Kidney (tissue), 14 donors: ENCODE results near the gene SEC23B. TPM values are rescaled to one million over a fixed set of nuclear protein-coding genes. Genes with fewer than 3 reads are reported as not detected.
"Not testable (repeated sequence)": the region's sequence is repeated elsewhere in the genome, so short reads cannot be mapped to it uniquely, and the experiment has no call there.

Source experiments
- DNase-seq, 5 donors: peaks; one replicate each; pipeline ENCODE4 v3.0.0-alpha.2; 2013 to 2020
- FAIRE-seq: peaks from 2 replicates; lab custom pipeline; 2012; peaks lifted over from hg19 to GRCh38; lab: Jason Lieb, UNC
- H3K27ac ChIP-seq, 2 donors: one replicate each; pipeline ENCODE4 v1.7.0; 2013; ENCODE audit warnings: low read depth in 2 of 2, low read length in 2 of 2, inconsistent platforms in 1 of 2
- H3K27me3 ChIP-seq: one replicate; pipeline ENCODE4 v1.7.1; 2013; ENCODE audit warnings: low read length, inconsistent platforms; ENCODE audit not compliant: control insufficient read depth, insufficient read depth
- H3K36me3 ChIP-seq, 3 donors: one replicate each; pipeline versions ENCODE4 v1.7.0 to v1.7.1; 2013; ENCODE audit warnings: low read length in 3 of 3, control low read depth in 1 of 3, inconsistent platforms in 1 of 3; ENCODE audit not compliant: insufficient read depth in 3 of 3, control insufficient read depth in 2 of 3
- H3K4me1 ChIP-seq, 3 donors: one replicate each; pipeline versions ENCODE4 v1.7.0 to v1.7.1; 2013; ENCODE audit warnings: low read length in 3 of 3, inconsistent platforms in 1 of 3, low read depth in 1 of 3; ENCODE audit not compliant: control insufficient read depth in 2 of 3, insufficient read depth in 2 of 3
- H3K4me3 ChIP-seq, 3 donors: one replicate each; pipeline versions ENCODE4 v1.7.0 to v1.8.1; 2013; ENCODE audit warnings: low read length in 3 of 3, control low read depth in 1 of 3, inconsistent platforms in 1 of 3
- H3K9ac ChIP-seq, 3 donors: one replicate each; pipeline versions ENCODE4 v1.7.0 to v1.7.1; 2013; ENCODE audit warnings: low read length in 3 of 3, control low read depth in 1 of 3, inconsistent platforms in 1 of 3
- H3K9me3 ChIP-seq, 3 donors: one replicate each; pipeline versions ENCODE4 v1.7.0 to v1.7.1; 2013; ENCODE audit warnings: low read length in 3 of 3, control low read depth in 1 of 3, inconsistent platforms in 1 of 3; ENCODE audit not compliant: control insufficient read depth in 2 of 3, insufficient read depth in 1 of 3
- intact Hi-C: fragments of 100-400 bp; cut with DNase I; formaldehyde crosslinking; loops from one replicate; pipeline ENCODE4 v1.11.1; 2022
- polyA plus RNA-seq: library from polyadenylated mRNA; stranded (reverse); fragments of 350-450 nt; fragmentation: Illumina TruSeq; extraction: RNeasy Lipid Tissue Mini Kit (QIAGEN cat#74804); gene quantifications from one replicate; pipeline ENCODE4 v1.2.3, GENCODE V29; 2014; ENCODE audit warnings: low read depth, low replicate concordance; ENCODE audit not compliant: insufficient read depth
- total RNA-seq: library from RNA; stranded (reverse); fragmentation: NEBNext Ultra II Directional; extraction: Animal tissue kit (Norgen Biotek cat#: 25700); gene quantifications from one replicate; pipeline ENCODE4 v1.2.1, GENCODE V29; 2021
- TF ChIP-seq, protein P1 (sequence below): IDR thresholded peaks from 3 replicates; pipeline ENCODE4 v1.5.1; 2012; ENCODE audit warnings: mild to moderate bottlenecking, moderate library complexity, borderline replicate concordance; ENCODE audit not compliant: insufficient read depth; ENCODE audit errors: extremely low read depth
- donor health status: control.
- donor health status: control.
- donor health status: control.
- donor health status: control.
- donor health status: control.
- donor health status: DM: yes; HTN: yes; CAD: no.
- donor health status: Normal renal cell carcinoma (clear cell type).

The SEC23B gene
- total and polyA plus RNA-seq, 2 donors from 2014 or later, result 46.4 to 67.3 TPM

DNA sequence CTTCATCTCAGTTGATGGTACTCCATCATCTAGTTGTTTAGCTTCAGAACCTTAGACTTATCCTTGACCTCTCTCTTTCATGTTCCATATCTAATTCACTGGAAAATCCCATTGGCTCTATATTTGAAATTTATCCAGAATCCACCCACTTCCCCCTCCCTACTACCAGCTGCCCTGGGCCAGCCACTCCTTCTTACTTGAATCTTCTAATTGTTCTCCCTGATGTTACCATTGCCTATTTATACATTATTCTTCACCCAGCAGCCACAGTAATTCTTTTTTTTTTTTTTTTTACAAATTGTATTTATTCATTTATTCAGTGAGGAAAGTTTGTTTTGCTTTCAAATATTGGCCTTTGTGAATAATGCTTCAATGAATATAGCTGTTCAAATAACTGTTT lies 8.2 kb downstream of the SEC23B start:
- peaks cover 0 to 5% (median 0%) of the 10 kb centered on the region in 3 donors for H3K36me3 ChIP-seq
- intact Hi-C loops, result no loop called here
- no peak overlapping the region for H3K27ac ChIP-seq
- H3K9ac ChIP-seq, result no peak overlapping the region
- no peaks in the 10 kb centered on the region for H3K27me3 ChIP-seq
- TF ChIP-seq, protein P1, sequence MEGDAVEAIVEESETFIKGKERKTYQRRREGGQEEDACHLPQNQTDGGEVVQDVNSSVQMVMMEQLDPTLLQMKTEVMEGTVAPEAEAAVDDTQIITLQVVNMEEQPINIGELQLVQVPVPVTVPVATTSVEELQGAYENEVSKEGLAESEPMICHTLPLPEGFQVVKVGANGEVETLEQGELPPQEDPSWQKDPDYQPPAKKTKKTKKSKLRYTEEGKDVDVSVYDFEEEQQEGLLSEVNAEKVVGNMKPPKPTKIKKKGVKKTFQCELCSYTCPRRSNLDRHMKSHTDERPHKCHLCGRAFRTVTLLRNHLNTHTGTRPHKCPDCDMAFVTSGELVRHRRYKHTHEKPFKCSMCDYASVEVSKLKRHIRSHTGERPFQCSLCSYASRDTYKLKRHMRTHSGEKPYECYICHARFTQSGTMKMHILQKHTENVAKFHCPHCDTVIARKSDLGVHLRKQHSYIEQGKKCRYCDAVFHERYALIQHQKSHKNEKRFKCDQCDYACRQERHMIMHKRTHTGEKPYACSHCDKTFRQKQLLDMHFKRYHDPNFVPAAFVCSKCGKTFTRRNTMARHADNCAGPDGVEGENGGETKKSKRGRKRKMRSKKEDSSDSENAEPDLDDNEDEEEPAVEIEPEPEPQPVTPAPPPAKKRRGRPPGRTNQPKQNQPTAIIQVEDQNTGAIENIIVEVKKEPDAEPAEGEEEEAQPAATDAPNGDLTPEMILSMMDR, result no peak
- FAIRE-seq, result no peak
- DNase-seq, result no peak
- H3K9me3 ChIP-seq, result no peaks in the 10 kb centered on the region
- H3K4me1 ChIP-seq, result no peaks in the 10 kb centered on the region
- H3K4me3 ChIP-seq, result no peak overlapping the region

DNA sequence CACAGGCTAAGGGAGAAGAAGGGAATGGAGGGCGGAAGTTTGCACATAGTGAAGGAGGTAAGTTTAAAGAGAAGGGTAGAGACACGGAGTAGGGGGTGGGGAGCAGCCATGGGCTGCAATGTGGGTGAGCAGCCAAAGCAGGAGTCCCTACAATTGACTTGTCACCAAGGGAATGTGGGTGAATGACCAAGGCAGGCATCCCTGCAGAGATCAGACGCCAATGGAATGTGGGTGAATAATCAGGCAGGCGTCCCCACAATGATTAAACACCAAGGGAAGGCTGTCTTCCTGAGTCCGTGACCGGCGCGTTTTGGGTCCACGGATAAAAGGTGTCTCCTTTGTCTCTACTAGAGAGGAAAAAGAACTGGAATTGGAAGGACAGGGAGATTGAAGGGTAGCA lies 14.3 kb downstream of the SEC23B start:
- intact Hi-C loops, FAIRE-seq: not testable (repeated sequence)
- H3K36me3 ChIP-seq, result peaks cover 8 to 25% (median 19%) of the 10 kb centered on the region in 3 donors

DNA sequence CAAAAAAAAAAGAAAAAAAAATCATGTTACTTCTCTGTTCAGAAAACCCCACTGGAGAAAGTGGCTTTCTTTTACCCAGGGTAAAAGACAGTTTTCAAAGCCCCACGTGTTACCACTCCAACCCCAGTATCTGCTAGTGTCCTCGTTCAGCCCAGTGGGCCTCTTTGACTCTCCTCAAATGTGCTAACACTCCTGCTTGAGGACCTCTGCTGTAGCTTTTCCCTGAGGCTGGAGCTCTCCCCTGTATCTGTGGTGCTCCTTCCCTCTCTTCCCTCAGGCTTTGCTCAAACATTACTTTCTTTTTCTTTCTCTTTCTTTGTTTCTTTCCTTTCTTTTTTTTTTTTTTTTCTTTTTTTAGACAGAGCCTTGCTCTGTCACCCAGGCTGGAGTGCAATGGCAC lies 15.3 kb downstream of the SEC23B start:
- H3K4me1 ChIP-seq, result no peaks in the 10 kb centered on the region
- intact Hi-C loops, result no loop called here
- H3K9ac ChIP-seq, result no peak overlapping the region
- TF ChIP-seq, protein P1, result no peak
- H3K36me3 ChIP-seq, result peaks cover 8 to 34% (median 23%) of the 10 kb centered on the region in 3 donors
- FAIRE-seq, result no peak
- H3K9me3 ChIP-seq, result no peaks in the 10 kb centered on the region
- H3K27ac ChIP-seq, result no peak overlapping the region
- no peaks in the 10 kb centered on the region for H3K27me3 ChIP-seq
- H3K4me3 ChIP-seq, result no peak overlapping the region
- no peak for DNase-seq

More for the DNA sequence above, 14.3 kb downstream of the SEC23B start:
- H3K4me1 ChIP-seq, H3K9me3 ChIP-seq, H3K27ac ChIP-seq, H3K4me3 ChIP-seq, H3K27me3 ChIP-seq, H3K9ac ChIP-seq, DNase-seq: not testable (repeated sequence)

DNA sequence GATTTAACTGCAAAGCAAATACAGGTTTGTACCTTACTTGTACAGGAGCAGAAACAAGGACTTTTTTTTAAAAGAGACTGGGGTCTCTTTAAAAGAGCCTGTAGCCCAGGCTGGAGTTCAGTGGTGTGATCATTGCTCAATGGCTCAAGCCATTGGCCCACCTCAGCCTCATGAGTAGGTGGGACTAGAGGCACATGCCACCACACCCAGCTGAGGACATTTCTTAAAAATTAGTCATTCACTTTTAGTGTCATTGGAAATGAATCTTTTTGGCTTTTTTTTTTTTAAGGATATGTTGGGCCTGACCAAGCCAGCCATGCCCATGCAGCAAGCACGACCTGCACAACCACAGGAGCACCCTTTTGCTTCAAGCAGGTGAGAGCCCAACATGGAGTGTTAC lies 16.9 kb downstream of the SEC23B start:
- H3K9ac ChIP-seq, result no peak overlapping the region
- intact Hi-C loops, result no loop called here
- H3K27me3 ChIP-seq, result no peaks in the 10 kb centered on the region
- no peak overlapping the region for H3K4me3 ChIP-seq
- TF ChIP-seq, protein P1, result no peak
- DNase-seq (no peak), FAIRE-seq (no peak)
- H3K9me3 ChIP-seq, result no peaks in the 10 kb centered on the region
- H3K27ac ChIP-seq, result no peak overlapping the region
- H3K4me1 ChIP-seq, result no peaks in the 10 kb centered on the region
- peaks cover 8 to 46% (median 38%) of the 10 kb centered on the region in 3 donors for H3K36me3 ChIP-seq

DNA sequence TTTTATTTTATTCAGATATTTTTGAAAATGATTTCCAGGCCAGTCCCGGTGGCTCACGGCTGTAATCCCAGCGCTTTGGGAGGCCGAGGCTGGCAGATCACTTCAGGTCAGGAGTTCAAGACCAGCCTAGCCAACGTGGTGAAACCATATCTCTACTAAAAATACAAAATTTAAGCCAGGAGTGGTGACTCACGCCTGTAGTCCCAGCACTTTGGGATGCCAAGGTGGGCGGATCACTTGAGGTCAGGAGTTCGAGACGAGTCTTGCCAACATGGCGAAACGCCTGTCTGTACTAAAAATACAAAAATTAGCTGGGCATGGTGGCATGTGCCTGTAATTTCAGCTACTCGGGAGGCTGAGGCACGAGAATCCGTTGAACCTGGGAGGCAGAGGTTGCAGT lies 19.0 kb downstream of the SEC23B start:
- H3K36me3 ChIP-seq, result peaks cover 9 to 53% (median 44%) of the 10 kb centered on the region in 3 donors
- H3K9ac ChIP-seq, DNase-seq, H3K9me3 ChIP-seq, FAIRE-seq, H3K27me3 ChIP-seq, H3K4me1 ChIP-seq, H3K27ac ChIP-seq, intact Hi-C loops, H3K4me3 ChIP-seq: not testable (repeated sequence)
